ENCODE data around the gene ESYT3. TPM values are rescaled to one million over a fixed set of nuclear protein-coding genes. Genes with fewer than 3 reads are reported as not detected.

Gene ESYT3
- polyA plus RNA-seq, 3 donors, result not detected

- H3K9me3 ChIP-seq (replicated peaks in 1 of 2; ENCODE audit: control insufficient read depth in 1 of 2, insufficient read depth in 1 of 2, low read length in 2 of 2), result peaks cover 0 to 16% of the 10 kb centered on the region in 2 donors
- peak overlapping the region in 1 of 3 experiments; percentile 75 for H3K4me3 ChIP-seq (replicated peaks in 1 of 3; ENCODE audit: low read depth in 2 of 3, low read length in 3 of 3)
- Mint-ChIP-seq H3K36me3 (no peaks in the 10 kb centered on the region), H3K4me1 (peaks cover 18% of the 10 kb centered on the region), H3K9me3 (peaks cover 0 to 10% (median 7%) of the 10 kb centered on the region in 7 donors), H3K4me3 (peak overlapping the region in 1 of 2 donors; percentile 92), H3K27ac (no peak overlapping the region), H3K27me3 (ENCODE audit: low read depth in 3 of 3) (peaks cover 48 to 57% (median 57%) of the 10 kb centered on the region in 3 donors)
- H3K9ac ChIP-seq (ENCODE audit: insufficient read depth, low read length, poor library complexity, severe bottlenecking), result no peak overlapping the region
- peaks cover 21 to 25% of the 10 kb centered on the region in 2 donors for H3K4me1 ChIP-seq (ENCODE audit: control insufficient read depth in 1 of 2, insufficient read depth in 2 of 2, low read length in 2 of 2)
- no peak for DNase-seq
- intact Hi-C loops (cut with micrococcal nuclease), result no loop called here
- no peak for TF ChIP-seq CTCF (IDR thresholded peaks at IDR 0.05)
- H3K4me2 ChIP-seq (replicated peaks; ENCODE audit: extremely low read depth, low read length, poor library complexity, severe bottlenecking), result no peak overlapping the region
- H4K20me1 ChIP-seq (ENCODE audit: insufficient read depth, low read length), result no peaks in the 10 kb centered on the region
- H3K36me3 ChIP-seq (replicated peaks in 1 of 2; ENCODE audit: control insufficient read depth in 1 of 2, insufficient read depth in 2 of 2, low read length in 2 of 2), result no peaks in the 10 kb centered on the region
- H3K27me3 ChIP-seq (ENCODE audit: control insufficient read depth in 2 of 2, insufficient read depth in 2 of 2, low read length in 2 of 2), result peaks cover 22 to 62% of the 10 kb centered on the region in 2 donors
- 86% methylated on average over 6 of the region's 8 CpGs for WGBS (ENCODE audit: insufficient coverage)
- H3K79me2 ChIP-seq (ENCODE audit: insufficient read depth, low read length), result no peaks in the 10 kb centered on the region
- no peak overlapping the region for H2AFZ ChIP-seq (ENCODE audit: insufficient read depth, low read depth, low read length, poor library complexity, severe bottlenecking)
- H3K27ac ChIP-seq (ENCODE audit: low read depth in 1 of 2, low read length in 2 of 2), result no peak overlapping the region
These were observed 1.4 kb downstream of the ESYT3 start for GRCh38 chr3:138435840-138436239.

GRCh38 chr3:138437281-138437680 is 2.9 kb downstream of the ESYT3 start:
- Mint-ChIP-seq H3K9me3 (peaks cover 0 to 11% (median 7%) of the 10 kb centered on the region in 7 donors), H3K27ac (no peak overlapping the region), H3K36me3 (no peaks in the 10 kb centered on the region), H3K4me3 (no peak overlapping the region), H3K4me1 (peaks cover 18% of the 10 kb centered on the region), H3K27me3 (ENCODE audit: low read depth in 3 of 3) (peaks cover 48 to 52% (median 50%) of the 10 kb centered on the region in 3 donors)
- H3K36me3 ChIP-seq (replicated peaks in 1 of 2; ENCODE audit: control insufficient read depth in 1 of 2, insufficient read depth in 2 of 2, low read length in 2 of 2), result no peaks in the 10 kb centered on the region
- H3K4me2 ChIP-seq (replicated peaks; ENCODE audit: extremely low read depth, low read length, poor library complexity, severe bottlenecking), result no peak overlapping the region
- no peak for TF ChIP-seq CTCF (IDR thresholded peaks at IDR 0.05)
- 94% methylated on average over 6 of the region's 6 CpGs for WGBS (ENCODE audit: insufficient coverage)
- H3K27me3 ChIP-seq (ENCODE audit: control insufficient read depth in 2 of 2, insufficient read depth in 2 of 2, low read length in 2 of 2), result peaks cover 22 to 52% of the 10 kb centered on the region in 2 donors
- H3K9ac ChIP-seq (ENCODE audit: insufficient read depth, low read length, poor library complexity, severe bottlenecking), result no peak overlapping the region
- H3K79me2 ChIP-seq (ENCODE audit: insufficient read depth, low read length), result no peaks in the 10 kb centered on the region
- H3K9me3 ChIP-seq (replicated peaks in 1 of 2; ENCODE audit: control insufficient read depth in 1 of 2, insufficient read depth in 1 of 2, low read length in 2 of 2), result peaks cover 0 to 16% of the 10 kb centered on the region in 2 donors
- no peak overlapping the region for H3K4me3 ChIP-seq (replicated peaks in 1 of 3; ENCODE audit: low read depth in 2 of 3, low read length in 3 of 3)
- H3K4me1 ChIP-seq (ENCODE audit: control insufficient read depth in 1 of 2, insufficient read depth in 2 of 2, low read length in 2 of 2), result peaks cover 21 to 25% of the 10 kb centered on the region in 2 donors
- H4K20me1 ChIP-seq (ENCODE audit: insufficient read depth, low read length), result no peaks in the 10 kb centered on the region
- intact Hi-C loops (cut with micrococcal nuclease), result no loop called here
- no peak overlapping the region for H3K27ac ChIP-seq (ENCODE audit: low read depth in 1 of 2, low read length in 2 of 2)
- no peak overlapping the region for H2AFZ ChIP-seq (ENCODE audit: insufficient read depth, low read depth, low read length, poor library complexity, severe bottlenecking)
- DNase-seq, result no peak

Measured in CD14-positive monocyte (primary cell).